GM12874 (cell line): ENCODE measurements around the gene GLB1L.

Experiments used
- CTCF ChIP-seq: IDR thresholded peaks from 2 replicates; pipeline ENCODE4 v1.5.1; 2011; ENCODE audit warnings: low read depth, mild to moderate bottlenecking, control low read depth, low read length, moderate library complexity; ENCODE audit not compliant: insufficient read depth

Gene GLB1L

GRCh38 chr2:219210196-219210885, 34.9 kb downstream of the GLB1L start:
- no peak for TF ChIP-seq CTCF

- no peak for TF ChIP-seq CTCF
Measured at GRCh38 chr2:219209236-219210195, 35.7 kb downstream of the GLB1L start.

- TF ChIP-seq CTCF: no peak
Measured at GRCh38 chr2:219207884-219208740, 37.1 kb downstream of the GLB1L start.

- TF ChIP-seq CTCF: no peak
Measured at GRCh38 chr2:219207134-219207883, 37.9 kb downstream of the GLB1L start.

- no peak for TF ChIP-seq CTCF
Measured at GRCh38 chr2:219206328-219207133, 38.7 kb downstream of the GLB1L start, which contains the start of gene ZFAND2B. Gene ZFAND2B (plus strand): TSS chr2:219206782. CDS start chr2:219206988, 206 bp downstream.

GRCh38 chr2:219205981-219206327, 39.3 kb downstream of the GLB1L start:
- no peak for TF ChIP-seq CTCF
